GM12873 (cell line): ENCODE results near the gene MFAP5.

Source experiments
- CTCF ChIP-seq: IDR thresholded peaks from 2 replicates; pipeline ENCODE4 v1.5.1; 2012; ENCODE audit warnings: low read depth, mild to moderate bottlenecking, moderate library complexity, low read length, control low read depth; ENCODE audit not compliant: insufficient read depth; ENCODE audit errors: missing control alignments

MFAP5 gene

GRCh38 chr12:8685051-8685450, 22.4 kb upstream of the MFAP5 start:
- TF ChIP-seq CTCF, result no peak

- TF ChIP-seq CTCF, result no peak
These were observed 18.7 kb upstream of the MFAP5 start for GRCh38 chr12:8681129-8681884.

GRCh38 chr12:8680533-8680932, 17.9 kb upstream of the MFAP5 start:
- TF ChIP-seq CTCF, result no peak

GRCh38 chr12:8678661-8679111, 16.1 kb upstream of the MFAP5 start:
- no peak for TF ChIP-seq CTCF

- no peak for TF ChIP-seq CTCF
These were observed 14.7 kb upstream of the MFAP5 start for GRCh38 chr12:8677362-8677761.

GRCh38 chr12:8676651-8677050, 14.0 kb upstream of the MFAP5 start:
- TF ChIP-seq CTCF, result no peak

- no peak for TF ChIP-seq CTCF
These were observed 13.0 kb upstream of the MFAP5 start for GRCh38 chr12:8675591-8676036.
